B cell (primary cell): ENCODE data around the gene CALM3. TPM values are rescaled to one million over a fixed set of nuclear protein-coding genes. Genes with fewer than 3 reads are reported as not detected.
"Not testable (repeated sequence)": the region's sequence is repeated elsewhere in the genome, so short reads cannot be mapped to it uniquely, and the experiment has no call there.

Experiments
- ATAC-seq: fragments of 200-7000 bp; cut with Tn5 transposase; one replicate; pipeline ENCODE4 v1.10.0; 2021; ENCODE audit warnings: low read depth, mild to moderate bottlenecking, moderate number of reproducible peaks, moderate library complexity
- CTCF ChIA-PET: fragments of 350-600 bp; sonication (Branson Sonifier 250); formaldehyde crosslinking; loops from one replicate; lab custom pipeline; 2021; ENCODE audit warnings: antibody characterized with exemption, inconsistent platforms; lab: Charles Lee
- POLR2A ChIA-PET: fragments of 350-600 bp; sonication (Branson Sonifier 250); formaldehyde crosslinking; loops from one replicate; lab custom pipeline; 2021; ENCODE audit warnings: antibody characterized with exemption; lab: Charles Lee
- DNase-seq: peaks from one replicate; pipeline ENCODE4 v3.0.0; 2013
- H2AFZ ChIP-seq: 2 replicates; pipeline ENCODE4 v1.6.1; 2012; ENCODE audit warnings: mild to moderate bottlenecking, low read depth, low read length; ENCODE audit not compliant: insufficient read depth, poor library complexity, severe bottlenecking
- H3K27ac ChIP-seq, 2 donors: 1 replicate in 1 of 2; 2 replicates in 1 of 2; pipeline ENCODE4 v1.5.1; 2012 to 2013; ENCODE audit warnings: low read length in 2 of 2, mild to moderate bottlenecking in 2 of 2, moderate library complexity in 1 of 2
- H3K27me3 ChIP-seq, 4 experiments: fragments of 200-600 bp in 1 of 4; sonication (generic) in 1 of 4; replicated peaks in 1 of 4; 1 replicate in 2 of 4; 2 replicates in 2 of 4; pipeline versions ENCODE4 v1.6.1 to v1.7.0; 2013 to 2016; ENCODE audit warnings: low read length in 3 of 4, mild to moderate bottlenecking in 2 of 4, mixed read lengths in 1 of 4, moderate library complexity in 1 of 4; ENCODE audit not compliant: insufficient read depth in 4 of 4, control insufficient read depth in 3 of 4; ENCODE audit errors: control extremely low read depth in 1 of 4
- H3K36me3 ChIP-seq, 2 experiments: replicated peaks in 1 of 2; 1 replicate in 1 of 2; 2 replicates in 1 of 2; pipeline versions ENCODE4 v1.6.1 to v1.7.1; 2013; ENCODE audit warnings: low read length in 1 of 2; ENCODE audit not compliant: insufficient read depth in 2 of 2, control insufficient read depth in 1 of 2; ENCODE audit errors: control extremely low read depth in 1 of 2, extremely low read depth in 1 of 2
- H3K4me1 ChIP-seq, 2 donors: fragments of 200-600 bp in 1 of 2; sonication (generic) in 1 of 2; 1 replicate in 1 of 2; 2 replicates in 1 of 2; pipeline versions ENCODE4 v1.5.1 to v1.6.1; 2013 to 2017; ENCODE audit warnings: low read length in 2 of 2; ENCODE audit not compliant: control insufficient read depth in 2 of 2, insufficient read depth in 2 of 2
- H3K4me2 ChIP-seq: replicated peaks from 2 replicates; pipeline ENCODE3; 2012; ENCODE audit warnings: mild to moderate bottlenecking, low read depth, low read length; ENCODE audit not compliant: poor library complexity, severe bottlenecking
- H3K4me3 ChIP-seq, 5 experiments: fragments of 200-600 bp in 1 of 5; sonication (generic) in 1 of 5; 1 replicate in 3 of 5; 2 replicates in 2 of 5; pipeline versions ENCODE4 v1.5.1 to v1.7.0; 2011 to 2016; ENCODE audit warnings: low read length in 4 of 5, mild to moderate bottlenecking in 4 of 5, low read depth in 2 of 5, control low read depth in 1 of 5, moderate library complexity in 1 of 5; ENCODE audit not compliant: insufficient read depth in 1 of 5; ENCODE audit errors: control extremely low read depth in 1 of 5, extremely low read depth in 1 of 5
- H3K79me2 ChIP-seq: fragments of 200-600 bp; sonication (generic); one replicate; pipeline ENCODE4 v1.6.0; 2016; ENCODE audit warnings: low read length; ENCODE audit not compliant: control insufficient read depth, insufficient read depth
- H3K9ac ChIP-seq: fragments of 200-600 bp; sonication (generic); 2 replicates; pipeline ENCODE4 v1.6.1; 2017; ENCODE audit warnings: mild to moderate bottlenecking, low read length, moderate library complexity
- H3K9me3 ChIP-seq, 3 donors: one replicate each; pipeline versions ENCODE4 v1.6.1 to v1.7.1; 2013; ENCODE audit warnings: low read length in 2 of 3; ENCODE audit not compliant: control insufficient read depth in 2 of 3, insufficient read depth in 1 of 3; ENCODE audit errors: control extremely low read depth in 1 of 3
- H4K20me1 ChIP-seq: 2 replicates; pipeline ENCODE4 v1.6.0; 2012; ENCODE audit warnings: mild to moderate bottlenecking, low read length; ENCODE audit not compliant: insufficient read depth, control insufficient read depth, poor library complexity, severe bottlenecking
- H3K27ac Mint-ChIP-seq: one replicate; pipeline ENCODE4 v1.8.0; 2021; ENCODE audit warnings: mixed read lengths
- H3K27me3 Mint-ChIP-seq: one replicate; pipeline ENCODE4 v1.8.0; 2021; ENCODE audit warnings: mixed read lengths
- H3K4me1 Mint-ChIP-seq: one replicate; pipeline ENCODE4 v1.8.0; 2021; ENCODE audit warnings: mixed read lengths
- H3K4me3 Mint-ChIP-seq: one replicate; pipeline ENCODE4 v1.8.0; 2021; ENCODE audit warnings: mixed read lengths
- H3K9me3 Mint-ChIP-seq: one replicate; pipeline ENCODE4 v1.8.0; 2022; ENCODE audit warnings: mixed read lengths; ENCODE audit not compliant: insufficient read depth
- CTCF ChIP-seq: fragments of 200-600 bp; IDR thresholded peaks from one replicate; pipeline ENCODE4 v1.8.0; 2022; ENCODE audit warnings: antibody characterized with exemption, mild to moderate bottlenecking
- EZH2 ChIP-seq: IDR thresholded peaks from 2 replicates; pipeline ENCODE4 v1.6.1; 2012; ENCODE audit warnings: borderline replicate concordance, low read depth, mild to moderate bottlenecking, moderate library complexity, low read length; ENCODE audit not compliant: insufficient read depth, poor library complexity, severe bottlenecking
- WGBS: methylation state at CpG from one replicate; pipeline ENCODE4 v1.1.5; 2013; ENCODE audit warnings: missing lambda C conversion rate; ENCODE audit not compliant: insufficient coverage; 5-methylcytosine and 5-hydroxymethylcytosine counted together
- intact Hi-C: fragments of 100-400 bp; cut with micrococcal nuclease; formaldehyde crosslinking; loops from one replicate; pipeline ENCODE4 v1.10.0; 2022
- polyA plus RNA-seq: library from polyadenylated mRNA; depleted of rRNA; stranded (reverse); fragments of >200 nt; gene quantifications from 2 replicates; pipeline ENCODE4 v1.2.3, GENCODE V29; 2012
- total RNA-seq, 2 donors: library from RNA; stranded (reverse); fragments of 120-200 nt in 1 of 2; gene quantifications; 1 replicate in 1 of 2; 2 replicates in 1 of 2; pipeline versions ENCODE4 v1.2.3 to v1.2.4, GENCODE V29; 2013 to 2022

Gene CALM3
- total and polyA plus RNA-seq, 2 donors (not counting 1 experiment from before 2014, with no cell fraction given): 99.0 to 99.3 TPM

- Histone ChIP-seq H3K79me2 (no peaks in the 10 kb centered on the region), H2AFZ (no peak overlapping the region), H3K36me3 (no peaks in the 10 kb centered on the region), H3K4me3 (no peak overlapping the region), H3K9ac (no peak overlapping the region), H3K27ac (no peak overlapping the region), H3K9me3 (peaks cover 3 to 8% (median 8%) of the 10 kb centered on the region in 3 donors), H3K4me2 (no peak overlapping the region), H3K27me3 (peaks cover 0 to 10% (median 0%) of the 10 kb centered on the region in 4 experiments), H3K4me1 (no peaks in the 10 kb centered on the region), H4K20me1 (no peaks in the 10 kb centered on the region)
- peaks cover 4% of the 10 kb centered on the region for H3K9me3 Mint-ChIP-seq
- CTCF ChIA-PET: interaction anchor here (0.8 to 3.3 kb wide), 2 partner anchors 13 to 17 kb away, joined by 3 to 17 read pairs; no protein-coding TSS in a partner anchor
- POLR2A ChIA-PET: no interaction called here
- H3K4me1 Mint-ChIP-seq: no peaks in the 10 kb centered on the region
- intact Hi-C loops: no loop called here
- H3K27ac Mint-ChIP-seq: no peak overlapping the region
- no CpG with 5 or more reads among the region's 2 CpGs for WGBS
- H3K4me3 Mint-ChIP-seq: no peak overlapping the region
- peaks cover 25% of the 10 kb centered on the region for H3K27me3 Mint-ChIP-seq
- DNase-seq (no peak), ATAC-seq (no peak)
- TF ChIP-seq CTCF: no peak
- TF ChIP-seq EZH2: no peak
Measured at GRCh38 chr19:46555628-46556280, 45.4 kb upstream of the CALM3 start.

GRCh38 chr19:46556471-46556870 lies 44.7 kb upstream of the CALM3 start:
- H3K4me1 ChIP-seq, H3K79me2 ChIP-seq, POLR2A ChIA-PET, H3K4me2 ChIP-seq, H3K9me3 Mint-ChIP-seq, H3K27ac ChIP-seq, intact Hi-C loops, H3K36me3 ChIP-seq, H3K4me1 Mint-ChIP-seq, H4K20me1 ChIP-seq, H3K27me3 ChIP-seq, H3K9ac ChIP-seq, ATAC-seq, H3K4me3 Mint-ChIP-seq, H3K9me3 ChIP-seq, H2AFZ ChIP-seq, DNase-seq, H3K27ac Mint-ChIP-seq, H3K4me3 ChIP-seq: not testable (repeated sequence)
- 100% methylated on average over 2 of the region's 5 CpGs for WGBS
- CTCF ChIA-PET: interaction anchor here (0.6 kb wide), 2 partner anchors 284 to 389 kb away, joined by 4 read pairs; no protein-coding TSS in a partner anchor
- peaks cover 18% of the 10 kb centered on the region for H3K27me3 Mint-ChIP-seq
